ENCODE results near the gene NOSIP. TPM values are rescaled to one million over a fixed set of nuclear protein-coding genes. Genes with fewer than 3 reads are reported as not detected.

The NOSIP gene
- total and polyA plus RNA-seq, 10 of the 15 experiments (the other 5 are each of a cell fraction or from before 2014, with no cell fraction given), result 7.2 to 85.5 (median 48.4) TPM

- TF ChIP-seq EZH2 (IDR thresholded peaks at IDR 0.05; ENCODE audit: borderline replicate concordance, control insufficient read depth, low read depth, low read length), result no peak
- TF ChIP-seq POU2F2 (IDR thresholded peaks at IDR 0.05; ENCODE audit: borderline replicate concordance, low read depth, low read length), result peak; percentile 66; the same call in 1 of the 3 replicates
- TF ChIP-seq BHLHE40 (IDR thresholded peaks at IDR 0.05; ENCODE audit: borderline replicate concordance in 1 of 2, low read depth in 2 of 2, low read length in 1 of 2), result peak in 1 of 2 experiments; percentile 48; a peak in 1 of 4 replicates
- no peak for TF ChIP-seq CEBPB (IDR thresholded peaks at IDR 0.05; ENCODE audit: borderline replicate concordance in 1 of 2, low read depth in 2 of 2, low read length in 2 of 2)
- 0 out of 2 replicates have a peak, but pooled peaks have one; percentile 17 for TF ChIP-seq ZBED1 (IDR thresholded peaks at IDR 0.05; ENCODE audit: borderline replicate concordance)
These were observed 10.8 kb upstream of the NOSIP start, which contains the start of gene PRR12 (continued) for GRCh38 chr19:49590971-49591730.

- in situ Hi-C loops (cut with MboI), result no loop called here
- H3K36me3 ChIP-seq (ENCODE audit: control insufficient read depth in 2 of 2, insufficient read depth in 2 of 2, low read length in 1 of 2), result peaks cover 0 to 6% of the 10 kb centered on the region in 2 experiments; a peak in 2 of 4 replicates
- DNase-seq (ENCODE audit: low read depth, low spot score) (peak; percentile 91), FAIRE-seq (peak; percentile 99), ATAC-seq (peak; percentile 88)
- WGBS (ENCODE audit: insufficient coverage, insufficient replicate concordance, low lambda C conversion rate, missing lambda C conversion rate), result under 1% methylated on average over 54 of the region's 58 CpGs
- ChIA-PET SMC1A (ENCODE audit: uncharacterized antibody, unreplicated experiment) (interaction anchor here (1.0 to 2.2 kb wide), 5 partner anchors 10 to 86 kb away, joined by 3 to 7 read pairs (median 4); partner anchors contain the start of genes NOSIP, PRRG2 and RRAS), RAD21 (ENCODE audit: unreplicated experiment) (interaction anchor here (0.8 to 1.2 kb wide), 3 partner anchors 50 to 79 kb away, joined by 3 to 9 read pairs (median 5); partner anchors contain the start of genes BCL2L12, IRF3 and RRAS), POLR2A (interaction anchor here (0.7 to 4.8 kb wide), 9 partner anchors 10 to 321 kb away, joined by 3 to 49 read pairs (median 5); partner anchors contain the start of genes AP2A1, NOSIP, PRMT1 and PRRG2), CTCF (interaction anchor here (0.7 to 1.4 kb wide), 4 partner anchors 20 to 85 kb away, joined by 3 to 5 read pairs (median 3); no protein-coding TSS in a partner anchor)
- peak overlapping the region; percentile 85 for H2AFZ ChIP-seq (ENCODE audit: control insufficient read depth, low read depth, low read length)
- peaks cover 3% of the 10 kb centered on the region; the same call in 1 of the 2 replicates for H4K20me1 ChIP-seq (ENCODE audit: control insufficient read depth, insufficient read depth)
- peak overlapping the region; percentile 95 for H3K9ac ChIP-seq (ENCODE audit: control insufficient read depth, insufficient read depth, low read length)
- TSS peak; percentile 84 for BruUV-seq (replicated peaks)
- intact Hi-C loops (cut with micrococcal nuclease; ENCODE audit: unreplicated experiment), result loop anchor here (1.0 to 5.0 kb wide), 2 partner anchors 10 to 52 kb away; partner anchors contain the start of genes NOSIP, RRAS and SCAF1
- H3K27me3 ChIP-seq (replicated peaks in 1 of 2; ENCODE audit: control insufficient read depth in 2 of 2, insufficient read depth in 2 of 2, low read length in 1 of 2), result no peaks in the 10 kb centered on the region
- H3K4me2 ChIP-seq (ENCODE audit: control insufficient read depth, insufficient read depth), result peak overlapping the region; percentile 100
- peak overlapping the region; percentile 90 for H3K27ac ChIP-seq (ENCODE audit: control insufficient read depth, insufficient read depth)
- H3K4me3 ChIP-seq, result peak overlapping the region; percentile 85
- H3K9me3 ChIP-seq (replicated peaks; ENCODE audit: control insufficient read depth, insufficient read depth, low read length), result no peaks in the 10 kb centered on the region
- H3K4me1 ChIP-seq (ENCODE audit: control insufficient read depth, insufficient read depth, low read length), result peaks cover 15% of the 10 kb centered on the region
- peaks cover 28% of the 10 kb centered on the region for H3K79me2 ChIP-seq (ENCODE audit: control insufficient read depth, insufficient read depth, low read length)
- TF ChIP-seq CHD4 (IDR thresholded peaks at IDR 0.05), result no peak
- TF ChIP-seq CREB1 (IDR thresholded peaks at IDR 0.05; ENCODE audit: low read depth), result 0 out of 2 replicates have a peak, but pooled peaks have one; percentile 7
- TF ChIP-seq POLR2AphosphoS5 (IDR thresholded peaks at IDR 0.05; ENCODE audit: low read length), result peak; percentile 94
- TF ChIP-seq HDAC6 (IDR thresholded peaks at IDR 0.05; ENCODE audit: unreplicated experiment), result no peak
- TF ChIP-seq IRF3 (IDR thresholded peaks at IDR 0.05), result no peak
- TF ChIP-seq FOXM1 (IDR thresholded peaks at IDR 0.05; ENCODE audit: low read depth, low read length), result no peak
- TF ChIP-seq YBX1 (IDR thresholded peaks at IDR 0.05), result no peak
- 0 out of 2 replicates have a peak, but pooled peaks have one; percentile 18 for TF ChIP-seq SIN3A (IDR thresholded peaks at IDR 0.05; ENCODE audit: low read depth, low read length)
- TF ChIP-seq CREM (IDR thresholded peaks at IDR 0.05; ENCODE audit: low read depth), result no peak
- TF ChIP-seq ZBTB33 (IDR thresholded peaks at IDR 0.05), result no peak
- no peak for TF ChIP-seq JUND (IDR thresholded peaks at IDR 0.05; ENCODE audit: low read depth, low read length)
- no peak for TF ChIP-seq CBX5 (IDR thresholded peaks at IDR 0.05; ENCODE audit: low read depth)
These were observed 10.0 kb upstream of the NOSIP start for GRCh38 chr19:49590071-49590970.

Measured in GM12878 (cell line).